ENCODE results near the gene PPP3CB.

PPP3CB gene

GRCh38 chr10:73406846-73407245, 89.0 kb downstream of the PPP3CB start:
- TF ChIP-seq FOXP2 (optimal IDR thresholded peaks at IDR 0.05; ENCODE audit: borderline replicate concordance, extremely low read depth, extremely low read length, insufficient read depth) (no peak), POLR2AphosphoS5 (IDR thresholded peaks at IDR 0.05; ENCODE audit: low read depth, low read length) (no peak), SIN3A (IDR thresholded peaks at IDR 0.05; ENCODE audit: borderline replicate concordance, insufficient read depth, low read length) (no peak), TAF1 (IDR thresholded peaks at IDR 0.05; ENCODE audit: borderline replicate concordance, insufficient read depth, low read length) (no peak), REST (IDR thresholded peaks at IDR 0.05; ENCODE audit: insufficient read depth in 1 of 2, low read depth in 2 of 2, low read length in 2 of 2) (no peak)

DNA sequence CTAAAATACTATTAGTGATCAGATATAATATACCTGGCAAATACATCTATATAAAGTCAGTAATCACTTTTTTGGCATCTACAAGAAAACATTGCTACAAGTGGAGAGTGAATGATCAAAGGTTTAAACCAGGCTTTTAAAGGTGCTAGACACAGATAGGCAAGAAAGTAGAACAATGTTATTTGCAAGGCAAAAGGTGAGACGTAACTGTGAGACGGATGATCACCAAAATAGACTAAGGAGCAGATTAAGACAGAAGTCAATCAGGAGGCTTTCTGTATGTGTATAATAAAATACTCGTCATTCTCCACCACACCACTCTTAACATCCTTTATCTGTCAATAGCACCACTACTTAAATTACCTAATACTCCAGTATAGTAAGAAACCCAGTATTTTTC, 90.3 kb downstream of the PPP3CB start:
- TF ChIP-seq TAF1 (IDR thresholded peaks at IDR 0.05; ENCODE audit: borderline replicate concordance, insufficient read depth, low read length), result no peak
- no peak for TF ChIP-seq FOXP2 (optimal IDR thresholded peaks at IDR 0.05; ENCODE audit: borderline replicate concordance, extremely low read depth, extremely low read length, insufficient read depth)
- no peak for TF ChIP-seq POLR2AphosphoS5 (IDR thresholded peaks at IDR 0.05; ENCODE audit: low read depth, low read length)
- TF ChIP-seq REST (IDR thresholded peaks at IDR 0.05; ENCODE audit: insufficient read depth in 1 of 2, low read depth in 2 of 2, low read length in 2 of 2), result no peak
- TF ChIP-seq SIN3A (IDR thresholded peaks at IDR 0.05; ENCODE audit: borderline replicate concordance, insufficient read depth, low read length), result no peak

DNA sequence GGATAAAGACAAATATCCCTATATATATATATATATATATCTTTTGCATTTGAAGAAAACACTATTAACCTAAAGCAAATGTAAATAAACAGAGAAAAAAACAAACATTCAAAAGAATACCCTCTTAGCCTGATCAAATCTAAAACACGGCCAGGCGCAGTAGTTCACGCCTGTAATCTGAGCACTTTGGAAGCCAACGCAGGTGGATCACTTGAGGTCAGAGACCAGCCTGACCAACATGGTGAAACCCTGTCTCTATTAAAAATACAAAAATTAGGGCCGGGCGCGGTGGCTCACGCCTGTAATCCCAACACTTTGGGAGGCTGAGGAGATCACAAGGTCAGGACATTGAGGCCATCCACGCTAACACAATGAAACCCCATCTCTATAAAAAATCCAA, 91.1 kb downstream of the PPP3CB start:
- TF ChIP-seq SIN3A (IDR thresholded peaks at IDR 0.05; ENCODE audit: borderline replicate concordance, insufficient read depth, low read length) (no peak), POLR2AphosphoS5 (IDR thresholded peaks at IDR 0.05; ENCODE audit: low read depth, low read length) (no peak), TAF1 (IDR thresholded peaks at IDR 0.05; ENCODE audit: borderline replicate concordance, insufficient read depth, low read length) (no peak), FOXP2 (optimal IDR thresholded peaks at IDR 0.05; ENCODE audit: borderline replicate concordance, extremely low read depth, extremely low read length, insufficient read depth) (no peak), REST (IDR thresholded peaks at IDR 0.05; ENCODE audit: insufficient read depth in 1 of 2, low read depth in 2 of 2, low read length in 2 of 2) (no peak)

GRCh38 chr10:73401636-73402035, 94.2 kb downstream of the PPP3CB start:
- no peak for TF ChIP-seq SIN3A (IDR thresholded peaks at IDR 0.05; ENCODE audit: borderline replicate concordance, insufficient read depth, low read length)

DNA sequence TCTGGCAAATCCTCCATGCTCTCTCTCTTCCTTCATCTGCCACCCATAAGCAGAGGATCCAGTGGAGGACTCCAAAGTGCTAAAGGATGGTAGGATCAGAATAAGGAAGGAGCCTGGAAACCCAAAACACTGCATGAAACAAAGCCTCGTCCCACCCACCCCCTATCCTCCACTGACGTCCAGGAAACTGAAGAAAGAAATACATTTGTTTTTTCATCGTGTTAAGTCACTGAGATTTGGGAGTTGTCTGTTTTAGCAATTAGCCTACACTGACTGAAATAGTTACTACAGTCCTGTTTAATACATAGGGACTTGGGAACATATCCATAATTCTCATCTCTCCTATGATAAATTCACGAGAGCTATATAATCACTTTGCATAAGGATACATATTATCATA, 96.8 kb downstream of the PPP3CB start:
- TF ChIP-seq FOXP2 (optimal IDR thresholded peaks at IDR 0.05; ENCODE audit: borderline replicate concordance, extremely low read depth, extremely low read length, insufficient read depth), result no peak
- no peak for TF ChIP-seq TAF1 (IDR thresholded peaks at IDR 0.05; ENCODE audit: borderline replicate concordance, insufficient read depth, low read length)
- no peak for TF ChIP-seq POLR2AphosphoS5 (IDR thresholded peaks at IDR 0.05; ENCODE audit: low read depth, low read length)
- TF ChIP-seq SIN3A (IDR thresholded peaks at IDR 0.05; ENCODE audit: borderline replicate concordance, insufficient read depth, low read length), result no peak
- no peak for TF ChIP-seq REST (IDR thresholded peaks at IDR 0.05; ENCODE audit: insufficient read depth in 1 of 2, low read depth in 2 of 2, low read length in 2 of 2)
